ENCODE data around the gene ZNF536.

Gene ZNF536

GRCh38 chr19:30593356-30593755 is 221.2 kb downstream of the ZNF536 start:
- DNase-seq (ENCODE audit: insufficient read length, low spot score) (no peak), FAIRE-seq (no peak)
- no peak for TF ChIP-seq CTCF (IDR thresholded peaks at IDR 0.05; ENCODE audit: insufficient read depth, missing control alignments)

DNA sequence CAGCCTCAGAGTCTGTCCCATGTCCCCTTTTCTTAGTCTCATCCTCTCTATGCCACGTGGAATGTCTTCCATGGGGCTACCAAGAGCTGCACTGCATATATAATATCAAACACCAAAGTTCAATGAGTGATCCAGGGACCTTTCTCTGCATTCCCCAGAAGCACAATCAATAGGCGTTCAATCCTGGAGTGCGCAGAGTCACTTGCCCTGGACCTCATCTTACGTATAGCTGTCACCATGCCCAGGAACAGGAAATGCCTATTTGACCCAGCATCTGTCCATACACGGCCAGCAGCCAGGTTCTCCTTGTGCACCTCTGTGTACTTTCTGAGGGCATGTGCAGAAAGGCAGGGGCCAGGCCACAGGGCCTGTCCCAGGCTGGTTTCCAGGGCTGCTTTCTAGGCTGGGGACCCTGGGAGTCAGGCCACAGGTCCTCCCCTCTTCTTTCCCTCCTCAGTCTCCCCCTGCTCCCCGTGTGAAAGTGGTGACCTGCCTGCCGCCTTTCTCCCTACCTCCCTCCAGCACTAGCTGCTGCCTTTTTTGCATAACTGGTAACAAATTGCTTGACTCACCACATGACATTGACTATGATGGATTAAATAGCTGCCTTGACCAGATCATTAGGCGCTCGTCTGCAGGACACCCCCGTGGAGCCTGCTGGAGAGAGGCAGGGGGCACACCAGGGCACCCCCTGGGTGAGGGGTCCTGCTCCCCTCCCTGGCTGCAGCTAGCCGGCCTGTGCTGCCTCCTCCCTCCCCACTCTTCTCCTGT is 222.0 kb downstream of the ZNF536 start:
- no peak for TF ChIP-seq CTCF (IDR thresholded peaks at IDR 0.05; ENCODE audit: insufficient read depth, missing control alignments)
- FAIRE-seq (no peak), DNase-seq (ENCODE audit: insufficient read length, low spot score) (no peak)

DNA sequence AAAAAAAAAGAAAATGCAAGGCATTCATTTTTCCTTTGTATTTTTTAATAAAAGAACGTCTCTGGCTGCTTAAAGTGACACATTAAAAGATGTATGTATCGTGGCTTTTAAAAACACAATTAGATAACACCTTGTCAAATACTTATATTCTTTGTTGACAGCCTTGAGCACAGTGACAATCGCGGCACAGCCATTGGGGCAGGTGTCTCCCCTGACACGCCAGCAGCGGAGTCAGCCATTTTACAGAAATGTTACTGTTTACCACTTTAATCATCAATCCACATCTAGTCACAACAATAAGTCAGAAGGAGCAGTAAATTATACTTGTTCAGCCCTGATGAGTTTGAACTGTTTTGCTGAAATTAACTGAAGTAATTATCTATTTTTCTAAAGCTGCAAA is 224.1 kb downstream of the ZNF536 start:
- no peak for FAIRE-seq
- no peak for DNase-seq (ENCODE audit: insufficient read length, low spot score)
- no peak for TF ChIP-seq CTCF (IDR thresholded peaks at IDR 0.05; ENCODE audit: insufficient read depth, missing control alignments)

GRCh38 chr19:30596813-30597399 is 224.7 kb downstream of the ZNF536 start:
- DNase-seq (ENCODE audit: insufficient read length, low spot score), result no peak
- no peak for FAIRE-seq
- no peak for TF ChIP-seq CTCF (IDR thresholded peaks at IDR 0.05; ENCODE audit: insufficient read depth, missing control alignments)

GRCh38 chr19:30598688-30599087 is 226.5 kb downstream of the ZNF536 start:
- no peak for DNase-seq (ENCODE audit: insufficient read length, low spot score)
- no peak for FAIRE-seq
- TF ChIP-seq CTCF (IDR thresholded peaks at IDR 0.05; ENCODE audit: insufficient read depth, missing control alignments), result no peak

DNA sequence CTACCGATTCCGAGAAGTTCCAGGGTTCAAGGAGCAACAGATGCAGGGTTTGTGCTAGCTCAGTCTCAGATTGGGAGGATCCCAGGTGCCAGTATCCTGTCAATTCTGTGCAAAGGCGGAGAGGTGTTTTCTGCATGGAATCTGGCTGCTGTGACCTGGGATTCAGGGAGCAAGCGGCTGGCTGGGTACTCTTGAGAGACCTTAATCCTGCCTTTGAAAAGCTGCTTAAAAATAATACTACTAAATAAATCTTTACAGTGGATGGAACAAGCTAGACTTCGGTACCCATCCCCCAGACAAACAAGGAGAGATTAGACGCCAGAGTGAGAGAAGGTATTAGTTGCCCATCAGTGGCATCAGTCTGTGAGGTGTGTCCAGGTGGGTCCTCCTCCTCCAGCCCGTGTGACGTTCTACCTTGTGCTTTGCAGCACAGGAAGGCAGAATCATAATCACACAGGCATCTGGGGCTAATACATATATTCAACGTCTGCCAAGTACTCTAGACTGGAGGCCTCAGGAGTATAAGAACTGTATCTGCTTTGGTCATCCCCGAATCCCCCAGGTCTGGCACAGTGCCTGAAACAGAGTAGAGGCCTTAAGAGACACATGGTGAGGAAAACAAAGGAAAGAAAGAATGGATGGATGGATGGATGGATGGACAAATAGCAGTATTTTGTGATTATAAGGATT is 230.6 kb downstream of the ZNF536 start:
- peak; percentile 96 for FAIRE-seq
- DNase-seq (ENCODE audit: insufficient read length, low spot score), result peak; percentile 39
- no peak for TF ChIP-seq CTCF (IDR thresholded peaks at IDR 0.05; ENCODE audit: insufficient read depth, missing control alignments)

DNA sequence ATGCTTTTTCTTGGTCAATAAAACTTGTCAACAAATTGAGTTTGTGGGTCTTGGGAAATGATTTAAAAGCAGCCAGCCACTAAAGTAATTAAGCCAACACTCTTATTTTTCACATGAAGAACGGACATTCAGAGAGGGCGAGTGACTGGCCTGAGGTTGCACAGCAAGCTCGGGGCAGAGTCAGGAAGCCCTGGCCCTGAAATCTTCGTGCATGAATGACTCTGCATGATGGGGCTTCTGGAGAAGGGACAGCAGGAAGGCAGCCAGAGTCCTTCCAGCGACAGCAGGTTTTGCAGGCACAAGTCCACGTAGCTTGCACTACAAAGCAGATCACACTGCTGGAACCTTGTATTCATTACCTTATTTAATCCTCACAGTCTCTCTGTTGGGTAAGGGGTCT is 232.5 kb downstream of the ZNF536 start:
- FAIRE-seq (no peak), DNase-seq (ENCODE audit: insufficient read length, low spot score) (no peak)
- TF ChIP-seq CTCF (IDR thresholded peaks at IDR 0.05; ENCODE audit: insufficient read depth, missing control alignments), result no peak

All from D721Med (cell line).